HUDEP-2 (cell line): Measurements from ENCODE around the gene CHAC1.
A peak's percentile ranks its signal among the peaks of the same experiment; 100 is the strongest.
"Not testable (repeated sequence)": the region's sequence is repeated elsewhere in the genome, so short reads cannot be mapped to it uniquely, and the experiment has no call there.

Source experiments
- DNase-seq, 76 experiments: peaks; one replicate each; lab custom pipeline; 2025; ENCODE audit not compliant: unreplicated experiment in 76 of 76; lab: John Stamatoyannopoulos, UW

Gene CHAC1

GRCh38 chr15:40955930-40956540, 2.8 kb downstream of the CHAC1 start:
- DNase-seq, result peak in 7 of 76 experiments; percentile 12 to 47 (median 20)

GRCh38 chr15:40956541-40956982, 3.3 kb downstream of the CHAC1 start:
- no peak for DNase-seq

- no peak for DNase-seq
These were observed 3.8 kb downstream of the CHAC1 start for GRCh38 chr15:40957041-40957555.

- peak in 2 of 76 experiments; percentile 10 to 37 for DNase-seq
These were observed 4.3 kb downstream of the CHAC1 start for GRCh38 chr15:40957581-40958051.

- no peak for DNase-seq
These were observed 4.9 kb downstream of the CHAC1 start for GRCh38 chr15:40958146-40958545.

- DNase-seq, result no peak
These were observed 5.5 kb downstream of the CHAC1 start for GRCh38 chr15:40958723-40959122.

GRCh38 chr15:40959331-40960141, 6.3 kb downstream of the CHAC1 start:
- no peak for DNase-seq

- no peak for DNase-seq
These were observed 7.0 kb downstream of the CHAC1 start for GRCh38 chr15:40960151-40960885.

- peak in 2 of 76 experiments; percentile 10 to 17 for DNase-seq
These were observed 7.7 kb downstream of the CHAC1 start for GRCh38 chr15:40960925-40961324.

GRCh38 chr15:40961740-40962139, 8.5 kb downstream of the CHAC1 start:
- DNase-seq, result not testable (repeated sequence)

GRCh38 chr15:40962317-40962716, 9.0 kb downstream of the CHAC1 start:
- not testable (repeated sequence) for DNase-seq

GRCh38 chr15:40963201-40963600, 9.9 kb downstream of the CHAC1 start:
- DNase-seq, result no peak

- DNase-seq, result no peak
These were observed 10.7 kb downstream of the CHAC1 start for GRCh38 chr15:40964006-40964405.

GRCh38 chr15:40964634-40965033, 11.4 kb downstream of the CHAC1 start:
- no peak for DNase-seq

GRCh38 chr15:40968290-40969085, 15.2 kb downstream of the CHAC1 start:
- no peak for DNase-seq

GRCh38 chr15:40969363-40969762, 16.1 kb downstream of the CHAC1 start:
- no peak for DNase-seq

GRCh38 chr15:40974879-40975278, 21.6 kb downstream of the CHAC1 start:
- no peak for DNase-seq

- DNase-seq, result no peak
These were observed 23.5 kb downstream of the CHAC1 start for GRCh38 chr15:40976819-40977218.

- DNase-seq, result no peak
These were observed 24.9 kb downstream of the CHAC1 start for GRCh38 chr15:40978141-40978540.

GRCh38 chr15:40978562-40978961, 25.3 kb downstream of the CHAC1 start:
- no peak for DNase-seq
